HEK293 (cell line): Measurements from ENCODE around the gene TBC1D4.

Experiments
- CTCF ChIA-PET: fragments of 350-600 bp; formaldehyde crosslinking; extraction: SDS; loops from one replicate; lab custom pipeline; 2021; ENCODE audit warnings: antibody characterized with exemption; lab: Yijun Ruan, JAX
- POLR2A ChIA-PET: fragments of 300-600 bp; formaldehyde crosslinking; extraction: SDS; loops from one replicate; lab custom pipeline; 2020; ENCODE audit warnings: antibody characterized with exemption, inconsistent platforms; lab: Yijun Ruan, JAX
- H3K27ac ChIP-seq: fragments of 200-500 bp; sonication (Bioruptor generic); 2 replicates; pipeline ENCODE4 v1.5.1; 2014; ENCODE audit warnings: low read depth, low read length, control low read depth, inconsistent platforms; ENCODE audit errors: extremely low read depth
- H3K36me3 ChIP-seq, 2 experiments: fragments of 200-500 bp in 1 of 2; sonication (Bioruptor generic) in 1 of 2; 1 replicate in 1 of 2; 2 replicates in 1 of 2; pipeline ENCODE4 v1.5.1; 2014 to 2017; ENCODE audit warnings: inconsistent platforms in 2 of 2, low read length in 2 of 2; ENCODE audit not compliant: control insufficient read depth in 2 of 2, insufficient read depth in 1 of 2
- H3K4me1 ChIP-seq: fragments of 200-500 bp; sonication (Bioruptor generic); 2 replicates; pipeline ENCODE4 v1.5.1; 2014; ENCODE audit warnings: mild to moderate bottlenecking, low read length, inconsistent platforms; ENCODE audit not compliant: control insufficient read depth, insufficient read depth
- H3K4me3 ChIP-seq: 2 replicates; pipeline ENCODE4 v1.5.1; 2011; ENCODE audit warnings: low read depth, mild to moderate bottlenecking, control low read depth, low read length, moderate library complexity
- H3K9me3 ChIP-seq: fragments of 200-500 bp; sonication (Bioruptor generic); 2 replicates; pipeline ENCODE4 v1.5.1; 2014; ENCODE audit warnings: low read depth, low read length, inconsistent platforms; ENCODE audit not compliant: control insufficient read depth, insufficient read depth
- BCL11B ChIP-seq: fragments of 450-650 bp; formaldehyde crosslinking; IDR thresholded peaks from 2 replicates; pipeline ENCODE4 v1.5.1; 2016; ENCODE audit warnings: low read depth, missing biosample characterization, missing genetic modification characterization
- GLI2 ChIP-seq: fragments of 450-650 bp; formaldehyde crosslinking; IDR thresholded peaks from 2 replicates; pipeline ENCODE4; 2017; ENCODE audit warnings: missing biosample characterization, missing genetic modification characterization, low read depth, borderline replicate concordance
- HOXC10 ChIP-seq: sonication (generic); formaldehyde crosslinking; IDR thresholded peaks from 2 replicates; pipeline ENCODE4 v1.8.1; 2023; ENCODE audit warnings: mild to moderate bottlenecking, missing genetic modification reagents
- KLF1 ChIP-seq: fragments of 450-650 bp; formaldehyde crosslinking; IDR thresholded peaks from 2 replicates; pipeline ENCODE4 v1.5.1; 2016; ENCODE audit warnings: missing biosample characterization, missing genetic modification characterization
- KLF9 ChIP-seq: fragments of 450-650 bp; formaldehyde crosslinking; IDR thresholded peaks from 2 replicates; pipeline ENCODE4 v1.5.1; 2016; ENCODE audit warnings: missing biosample characterization, missing genetic modification characterization, low read depth
- YY2 ChIP-seq: fragments of 450-650 bp; formaldehyde crosslinking; IDR thresholded peaks from 2 replicates; pipeline ENCODE4 v1.5.1; 2016; ENCODE audit warnings: missing biosample characterization, missing genetic modification characterization
- ZBTB20 ChIP-seq: fragments of 450-650 bp; formaldehyde crosslinking; IDR thresholded peaks from 2 replicates; pipeline ENCODE4 v1.5.1; 2016; ENCODE audit warnings: missing biosample characterization, missing genetic modification characterization
- ZBTB7A ChIP-seq: fragments of 450-650 bp; formaldehyde crosslinking; IDR thresholded peaks from 2 replicates; pipeline ENCODE4 v1.5.1; 2016; ENCODE audit warnings: low read depth, missing biosample characterization, missing genetic modification characterization
- ZEB2 ChIP-seq: fragments of 450-650 bp; formaldehyde crosslinking; IDR thresholded peaks from 2 replicates; pipeline ENCODE4 v1.5.1; 2016; ENCODE audit warnings: missing biosample characterization, missing genetic modification characterization
- ZFP69B ChIP-seq: fragments of 450-650 bp; formaldehyde crosslinking; IDR thresholded peaks from 2 replicates; pipeline ENCODE4 v1.5.1; 2016; ENCODE audit warnings: missing biosample characterization, missing genetic modification characterization
- ZNF10 ChIP-seq: fragments of 450-650 bp; formaldehyde crosslinking; IDR thresholded peaks from 2 replicates; pipeline ENCODE4 v1.5.1; 2017; ENCODE audit warnings: missing biosample characterization, missing genetic modification characterization
- ZNF133 ChIP-seq: fragments of 450-650 bp; formaldehyde crosslinking; IDR thresholded peaks from 2 replicates; pipeline ENCODE4 v1.5.1; 2016; ENCODE audit warnings: missing biosample characterization, missing genetic modification characterization
- ZNF23 ChIP-seq: fragments of 450-650 bp; formaldehyde crosslinking; IDR thresholded peaks from 2 replicates; pipeline ENCODE4 v1.5.1; 2016; ENCODE audit warnings: missing biosample characterization, missing genetic modification characterization, borderline replicate concordance
- ZNF266 ChIP-seq: fragments of 450-650 bp; formaldehyde crosslinking; IDR thresholded peaks from 2 replicates; pipeline ENCODE4 v1.5.1; 2016; ENCODE audit warnings: missing biosample characterization, missing genetic modification characterization, low read depth
- ZNF274 ChIP-seq, 2 experiments: fragments of 200-500 bp in 1 of 2; fragments of 450-650 bp in 1 of 2; sonication (Bioruptor generic) in 1 of 2; formaldehyde crosslinking in 1 of 2; IDR thresholded peaks; 2 replicates each; pipeline versions ENCODE4 v1.5.1 to v1.6.1; 2014 to 2016; ENCODE audit warnings: borderline replicate concordance in 1 of 2, inconsistent platforms in 1 of 2, low read length in 1 of 2, missing biosample characterization in 1 of 2, missing genetic modification characterization in 1 of 2
- ZNF292 ChIP-seq: fragments of 450-650 bp; formaldehyde crosslinking; IDR thresholded peaks from 2 replicates; pipeline ENCODE4 v1.5.1; 2016; ENCODE audit warnings: low read depth, missing biosample characterization, missing genetic modification characterization, borderline replicate concordance
- ZNF335 ChIP-seq: fragments of 450-650 bp; formaldehyde crosslinking; conservative IDR thresholded peaks from 2 replicates; pipeline ENCODE4 v1.5.1; 2016; ENCODE audit warnings: missing biosample characterization, missing genetic modification characterization
- ZNF501 ChIP-seq: fragments of 450-650 bp; formaldehyde crosslinking; IDR thresholded peaks from 2 replicates; pipeline ENCODE4 v1.5.1; 2016; ENCODE audit warnings: missing biosample characterization, missing genetic modification characterization
- ZNF529 ChIP-seq: fragments of 450-650 bp; formaldehyde crosslinking; IDR thresholded peaks from 2 replicates; pipeline ENCODE4 v1.5.1; 2017; ENCODE audit warnings: missing genetic modification characterization, missing biosample characterization; ENCODE audit not compliant: insufficient replicate concordance
- ZNF544 ChIP-seq: fragments of 450-650 bp; formaldehyde crosslinking; IDR thresholded peaks from 2 replicates; pipeline ENCODE4 v1.5.0; 2017; ENCODE audit warnings: missing biosample characterization, missing genetic modification characterization
- ZNF558 ChIP-seq: fragments of 450-650 bp; formaldehyde crosslinking; IDR thresholded peaks from 2 replicates; pipeline ENCODE4 v1.5.1; 2016; ENCODE audit warnings: missing biosample characterization, missing genetic modification characterization
- ZNF561 ChIP-seq: fragments of 450-650 bp; IDR thresholded peaks from 2 replicates; pipeline ENCODE4 v1.5.1; 2018; ENCODE audit warnings: missing biosample characterization, missing genetic modification characterization, borderline replicate concordance
- ZNF571 ChIP-seq: fragments of 450-650 bp; formaldehyde crosslinking; IDR thresholded peaks from 2 replicates; pipeline ENCODE4 v1.5.0; 2017; ENCODE audit warnings: missing biosample characterization, missing genetic modification characterization
- ZNF747 ChIP-seq: fragments of 450-650 bp; formaldehyde crosslinking; IDR thresholded peaks from 2 replicates; pipeline ENCODE4 v1.5.1; 2016; ENCODE audit warnings: missing biosample characterization, missing genetic modification characterization
- ZSCAN23 ChIP-seq: fragments of 450-650 bp; formaldehyde crosslinking; IDR thresholded peaks from 2 replicates; pipeline ENCODE4 v1.5.1; 2016; ENCODE audit warnings: missing biosample characterization, missing genetic modification characterization
- ZSCAN30 ChIP-seq: fragments of 450-650 bp; IDR thresholded peaks from 2 replicates; pipeline ENCODE4 v1.5.1; 2018; ENCODE audit warnings: missing biosample characterization, mild to moderate bottlenecking, missing genetic modification characterization, moderate library complexity
- TF ChIP-seq, protein P1 (sequence below): fragments of 450-650 bp; formaldehyde crosslinking; IDR thresholded peaks from 2 replicates; pipeline ENCODE4 v1.5.1; 2017; ENCODE audit warnings: missing biosample characterization, missing genetic modification characterization
- TF ChIP-seq, protein P2 (sequence below): fragments of 450-650 bp; formaldehyde crosslinking; IDR thresholded peaks from 2 replicates; pipeline ENCODE4 v1.5.1; 2016; ENCODE audit warnings: missing biosample characterization, missing genetic modification characterization
- TF ChIP-seq, protein P3 (sequence below): fragments of 450-650 bp; formaldehyde crosslinking; IDR thresholded peaks from 2 replicates; pipeline ENCODE4 v1.5.1; 2016; ENCODE audit warnings: missing biosample characterization, missing genetic modification characterization

TBC1D4 gene

DNA sequence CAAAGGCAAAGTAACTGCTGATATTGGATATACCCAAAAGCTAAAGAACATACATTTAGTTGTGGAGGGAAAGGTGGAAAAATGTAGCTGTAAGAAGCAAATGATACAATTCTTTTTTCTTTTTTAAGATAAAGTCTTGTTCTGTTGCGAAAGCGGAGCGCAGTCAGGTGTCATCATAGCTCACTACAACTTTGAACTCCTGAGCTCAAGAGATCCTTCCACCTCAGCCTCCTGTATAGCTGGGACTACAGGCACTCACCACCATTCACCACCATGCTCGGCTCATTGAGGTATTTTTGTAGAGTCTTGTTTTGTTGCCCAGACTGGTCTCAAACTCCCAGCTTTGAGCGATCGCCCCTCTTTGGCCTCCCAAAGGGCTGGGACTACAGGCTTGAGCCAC is 38.0 kb downstream of the TBC1D4 start:
- Histone ChIP-seq H3K4me1 (peaks cover 2% of the 10 kb centered on the region), H3K36me3 (no peaks in the 10 kb centered on the region), H3K9me3 (no peaks in the 10 kb centered on the region)
- TF ChIP-seq ZNF133 (tag by site-specific recombination) (no peak), ZNF274 (IDR thresholded peaks at IDR 0.05; ENCODE audit: low read length) (no peak), ZNF274 (tag by site-specific recombination; IDR thresholded peaks at IDR 0.05; ENCODE audit: borderline replicate concordance) (no peak), ZNF266 (no peak), ZFP69B (no peak), ZSCAN23 (tag by site-specific recombination) (no peak), ZNF747 (no peak), ZNF544 (no peak), ZNF571 (no peak), ZNF529 (tag by site-specific recombination) (no peak), BCL11B (tag by site-specific recombination) (no peak), ZNF558 (tag by site-specific recombination) (no peak)
- TF ChIP-seq, protein P1, sequence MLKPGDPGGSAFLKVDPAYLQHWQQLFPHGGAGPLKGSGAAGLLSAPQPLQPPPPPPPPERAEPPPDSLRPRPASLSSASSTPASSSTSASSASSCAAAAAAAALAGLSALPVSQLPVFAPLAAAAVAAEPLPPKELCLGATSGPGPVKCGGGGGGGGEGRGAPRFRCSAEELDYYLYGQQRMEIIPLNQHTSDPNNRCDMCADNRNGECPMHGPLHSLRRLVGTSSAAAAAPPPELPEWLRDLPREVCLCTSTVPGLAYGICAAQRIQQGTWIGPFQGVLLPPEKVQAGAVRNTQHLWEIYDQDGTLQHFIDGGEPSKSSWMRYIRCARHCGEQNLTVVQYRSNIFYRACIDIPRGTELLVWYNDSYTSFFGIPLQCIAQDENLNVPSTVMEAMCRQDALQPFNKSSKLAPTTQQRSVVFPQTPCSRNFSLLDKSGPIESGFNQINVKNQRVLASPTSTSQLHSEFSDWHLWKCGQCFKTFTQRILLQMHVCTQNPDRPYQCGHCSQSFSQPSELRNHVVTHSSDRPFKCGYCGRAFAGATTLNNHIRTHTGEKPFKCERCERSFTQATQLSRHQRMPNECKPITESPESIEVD (tag by site-specific recombination), result no peak
- TF ChIP-seq, all 188 proteins: peak for 0
- ChIA-PET POLR2A (no interaction called here), CTCF (interaction anchor here (0.7 kb wide), 1 partner anchor 73 kb away, joined by 4 read pairs; no protein-coding TSS in a partner anchor)
- H3K4me3 ChIP-seq, result no peak overlapping the region
- H3K27ac ChIP-seq, result no peak overlapping the region

DNA sequence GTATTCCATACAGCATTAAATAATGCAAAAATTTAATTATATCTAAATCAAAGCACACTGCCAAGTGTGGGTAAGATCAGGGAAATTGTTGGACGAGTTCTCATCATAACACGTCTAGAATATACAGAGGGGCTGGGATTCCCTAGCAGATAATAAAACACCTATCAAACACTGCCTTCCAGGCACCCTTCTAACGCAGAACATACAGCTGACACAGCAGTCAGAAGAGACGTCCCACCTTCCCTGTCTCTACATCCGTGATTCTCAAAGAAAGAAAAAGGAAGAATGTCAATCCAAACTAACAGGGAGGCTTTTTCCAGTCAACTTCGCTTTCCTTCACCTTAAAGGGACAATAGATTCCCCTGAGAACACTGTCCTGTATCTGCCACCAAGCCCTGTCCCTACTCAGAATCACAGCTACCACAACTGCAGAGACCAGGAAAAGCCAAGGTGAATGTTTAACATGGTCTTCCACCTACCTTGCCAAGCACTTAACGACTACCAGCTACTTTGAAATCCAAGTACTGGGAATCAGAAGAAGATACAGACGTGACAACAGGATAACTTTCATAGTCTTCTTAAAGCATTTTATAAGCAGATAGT is 38.5 kb downstream of the TBC1D4 start:
- no peak overlapping the region for H3K4me3 ChIP-seq
- TF ChIP-seq, protein P2, sequence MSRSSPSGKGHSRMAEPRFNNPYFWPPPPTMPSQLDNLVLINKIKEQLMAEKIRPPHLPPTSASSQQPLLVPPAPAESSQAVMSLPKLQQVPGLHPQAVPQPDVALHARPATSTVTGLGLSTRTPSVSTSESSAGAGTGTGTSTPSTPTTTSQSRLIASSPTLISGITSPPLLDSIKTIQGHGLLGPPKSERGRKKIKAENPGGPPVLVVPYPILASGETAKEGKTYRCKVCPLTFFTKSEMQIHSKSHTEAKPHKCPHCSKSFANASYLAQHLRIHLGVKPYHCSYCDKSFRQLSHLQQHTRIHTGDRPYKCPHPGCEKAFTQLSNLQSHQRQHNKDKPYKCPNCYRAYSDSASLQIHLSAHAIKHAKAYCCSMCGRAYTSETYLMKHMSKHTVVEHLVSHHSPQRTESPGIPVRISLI (tag by site-specific recombination), result 0 out of 2 replicates have a peak, but pooled peaks have one; percentile 34
- no peak for TF ChIP-seq ZBTB7A (tag by site-specific recombination)
- ChIA-PET CTCF (interaction anchor here (0.7 kb wide), 1 partner anchor 72 kb away, joined by 4 read pairs; no protein-coding TSS in a partner anchor), POLR2A (no interaction called here)
- H3K4me1 ChIP-seq, result peaks cover 4% of the 10 kb centered on the region
- no peaks in the 10 kb centered on the region for H3K36me3 ChIP-seq
- H3K9me3 ChIP-seq, result no peaks in the 10 kb centered on the region
- H3K27ac ChIP-seq, result no peak overlapping the region

DNA sequence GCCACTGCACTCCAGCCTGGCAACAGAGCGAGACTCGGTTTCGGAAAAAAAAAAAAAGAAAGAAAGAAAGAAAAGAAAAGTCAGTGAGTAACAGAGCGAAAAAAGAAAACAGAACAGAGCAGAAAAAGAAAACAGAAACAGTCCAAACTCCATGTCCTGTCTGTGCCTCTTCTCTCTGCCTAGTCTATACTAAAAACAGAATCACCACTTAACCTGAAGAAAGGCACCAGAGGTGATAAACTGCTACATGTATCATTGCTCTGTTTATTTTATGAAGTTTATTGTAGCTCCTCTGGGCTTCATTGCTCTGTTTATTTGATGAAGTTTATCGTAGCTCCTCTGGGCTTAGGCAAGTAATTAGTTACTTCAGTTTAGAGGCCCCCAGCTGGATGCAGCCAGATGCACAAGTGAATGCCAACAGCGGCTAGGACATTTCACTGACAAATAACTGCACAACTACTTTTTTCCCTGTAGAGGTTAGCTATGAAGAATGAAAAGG is 39.2 kb downstream of the TBC1D4 start:
- H3K4me1 ChIP-seq, result peaks cover 8% of the 10 kb centered on the region
- CTCF ChIA-PET, result no interaction called here
- H3K4me3 ChIP-seq, result no peak overlapping the region
- no peaks in the 10 kb centered on the region for H3K36me3 ChIP-seq
- POLR2A ChIA-PET, result interaction anchor here (0.7 kb wide), 1 partner anchor 11 kb away, joined by 4 read pairs; no protein-coding TSS in a partner anchor
- H3K9me3 ChIP-seq, result no peaks in the 10 kb centered on the region
- H3K27ac ChIP-seq, result no peak overlapping the region
- TF ChIP-seq ZSCAN30 (tag by site-specific recombination) (peak; percentile 94), ZNF335 (tag by site-specific recombination) (0 out of 2 replicates have a peak, but pooled peaks have one; percentile 35), ZEB2 (tag by site-specific recombination) (no peak), ZNF10 (no peak), GLI2 (0 out of 2 replicates have a peak, but pooled peaks have one; percentile 20), ZNF23 (no peak), ZNF501 (no peak), ZNF561 (peak; percentile 82; the same call in 1 of the 2 replicates), KLF9 (no peak), HOXC10 (CRISPR knock-in tag) (no peak), ZNF292 (tag by site-specific recombination) (no peak), ZBTB20 (tag by site-specific recombination) (no peak), YY2 (tag by site-specific recombination) (no peak), KLF1 (no peak)
- TF ChIP-seq, protein P3, sequence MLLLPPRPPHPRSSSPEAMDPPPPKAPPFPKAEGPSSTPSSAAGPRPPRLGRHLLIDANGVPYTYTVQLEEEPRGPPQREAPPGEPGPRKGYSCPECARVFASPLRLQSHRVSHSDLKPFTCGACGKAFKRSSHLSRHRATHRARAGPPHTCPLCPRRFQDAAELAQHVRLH (tag by site-specific recombination), result no peak
